Measurements from ENCODE around the gene FAM177B. TPM values are rescaled to one million over a fixed set of nuclear protein-coding genes. Genes with fewer than 3 reads are reported as not detected.
A peak's percentile ranks its signal among the peaks of the same experiment; 100 is the strongest.

The FAM177B gene
- total RNA-seq: not detected

- Histone ChIP-seq H3K9me3 (no peaks in the 10 kb centered on the region), H3K4me3 (no peak within 1 kb of the TSS), H3K4me1 (no peaks in the 10 kb centered on the region), H3K27ac (no peak within 1 kb of the TSS), H3K27me3 (no peaks in the 10 kb centered on the region), H3K36me3 (peaks cover 27 to 36% of the 10 kb centered on the region in 2 donors)
- TF ChIP-seq, protein P1, sequence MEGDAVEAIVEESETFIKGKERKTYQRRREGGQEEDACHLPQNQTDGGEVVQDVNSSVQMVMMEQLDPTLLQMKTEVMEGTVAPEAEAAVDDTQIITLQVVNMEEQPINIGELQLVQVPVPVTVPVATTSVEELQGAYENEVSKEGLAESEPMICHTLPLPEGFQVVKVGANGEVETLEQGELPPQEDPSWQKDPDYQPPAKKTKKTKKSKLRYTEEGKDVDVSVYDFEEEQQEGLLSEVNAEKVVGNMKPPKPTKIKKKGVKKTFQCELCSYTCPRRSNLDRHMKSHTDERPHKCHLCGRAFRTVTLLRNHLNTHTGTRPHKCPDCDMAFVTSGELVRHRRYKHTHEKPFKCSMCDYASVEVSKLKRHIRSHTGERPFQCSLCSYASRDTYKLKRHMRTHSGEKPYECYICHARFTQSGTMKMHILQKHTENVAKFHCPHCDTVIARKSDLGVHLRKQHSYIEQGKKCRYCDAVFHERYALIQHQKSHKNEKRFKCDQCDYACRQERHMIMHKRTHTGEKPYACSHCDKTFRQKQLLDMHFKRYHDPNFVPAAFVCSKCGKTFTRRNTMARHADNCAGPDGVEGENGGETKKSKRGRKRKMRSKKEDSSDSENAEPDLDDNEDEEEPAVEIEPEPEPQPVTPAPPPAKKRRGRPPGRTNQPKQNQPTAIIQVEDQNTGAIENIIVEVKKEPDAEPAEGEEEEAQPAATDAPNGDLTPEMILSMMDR (IDR thresholded peaks at IDR 0.05): no peak
- intact Hi-C loops (cut with DNase I): loop anchor here (2.0 to 10.0 kb wide), 2 partner anchors 56 to 948 kb away; no protein-coding TSS in a partner anchor
- DNase-seq (ENCODE audit: low spot score in 2 of 2): no peak
Observed at GRCh38 chr1:222736972-222737371, at the start of gene FAM177B. FAM177B (plus strand) TSS chr1:222737202; CDS start chr1:222746546, 9,344 bp downstream.

DNA sequence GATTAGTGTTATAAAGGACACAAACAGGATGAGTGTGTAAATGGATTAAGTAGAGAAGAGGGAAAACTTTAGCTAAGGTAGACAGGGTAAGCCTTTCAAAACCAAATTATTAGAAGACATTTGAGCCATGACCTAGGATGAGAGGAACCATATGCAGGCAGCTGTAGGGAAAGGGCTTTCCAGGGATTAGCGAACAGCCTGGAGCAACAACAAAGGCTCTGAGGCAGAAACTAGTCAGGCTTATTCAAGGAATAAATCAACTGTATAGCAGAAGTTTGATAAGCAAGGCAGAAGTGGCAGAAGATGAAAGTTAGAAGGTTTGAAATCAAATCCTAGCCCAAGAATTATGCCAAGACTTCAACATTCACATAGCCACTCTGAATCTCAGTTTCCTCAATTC is 46.0 kb upstream of the FAM177B start:
- no peak overlapping the region for H3K27ac ChIP-seq

GRCh38 chr1:222694927-222695326 is 42.1 kb upstream of the FAM177B start:
- Histone ChIP-seq H3K4me1 (no peaks in the 10 kb centered on the region), H3K27ac (no peak overlapping the region)

More for the DNA sequence above, 46.0 kb upstream of the FAM177B start:
- Histone ChIP-seq H3K4me3 (no peak overlapping the region), H3K4me1 (no peaks in the 10 kb centered on the region), H3K27me3 (no peaks in the 10 kb centered on the region), H3K9me3 (no peaks in the 10 kb centered on the region), H3K36me3 (peaks cover 19 to 34% of the 10 kb centered on the region in 2 donors)
- TF ChIP-seq, protein P1 (IDR thresholded peaks at IDR 0.05): no peak
- intact Hi-C loops (cut with DNase I): no loop called here
- no peak for DNase-seq (ENCODE audit: low spot score in 2 of 2)

GRCh38 chr1:222696741-222697140 is 40.3 kb upstream of the FAM177B start:
- no peak overlapping the region for H3K27ac ChIP-seq
- no peaks in the 10 kb centered on the region for H3K9me3 ChIP-seq
- DNase-seq (ENCODE audit: low spot score in 2 of 2): no peak
- no peaks in the 10 kb centered on the region for H3K4me1 ChIP-seq
- H3K27me3 ChIP-seq: no peaks in the 10 kb centered on the region
- TF ChIP-seq, protein P1 (IDR thresholded peaks at IDR 0.05): no peak
- peaks cover 13 to 31% of the 10 kb centered on the region in 2 donors for H3K36me3 ChIP-seq
- intact Hi-C loops (cut with DNase I): no loop called here
- no peak overlapping the region for H3K4me3 ChIP-seq

More at GRCh38 chr1:222694927-222695326, 42.1 kb upstream of the FAM177B start:
- no peaks in the 10 kb centered on the region for H3K27me3 ChIP-seq
- TF ChIP-seq, protein P1 (IDR thresholded peaks at IDR 0.05): no peak
- intact Hi-C loops (cut with DNase I): no loop called here
- H3K36me3 ChIP-seq: peaks cover 5 to 18% of the 10 kb centered on the region in 2 donors
- H3K9me3 ChIP-seq: no peaks in the 10 kb centered on the region
- H3K4me3 ChIP-seq: no peak overlapping the region
- no peak for DNase-seq (ENCODE audit: low spot score in 2 of 2)

GRCh38 chr1:222697203-222697602 is 39.8 kb upstream of the FAM177B start:
- DNase-seq (ENCODE audit: low spot score in 2 of 2): no peak
- no peak overlapping the region for H3K27ac ChIP-seq
- H3K4me1 ChIP-seq: no peaks in the 10 kb centered on the region
- H3K27me3 ChIP-seq: no peaks in the 10 kb centered on the region
- H3K4me3 ChIP-seq: no peak overlapping the region
- TF ChIP-seq, protein P1 (IDR thresholded peaks at IDR 0.05): no peak
- no peaks in the 10 kb centered on the region for H3K9me3 ChIP-seq
- intact Hi-C loops (cut with DNase I): no loop called here
- H3K36me3 ChIP-seq: peaks cover 17 to 31% of the 10 kb centered on the region in 2 donors

DNA sequence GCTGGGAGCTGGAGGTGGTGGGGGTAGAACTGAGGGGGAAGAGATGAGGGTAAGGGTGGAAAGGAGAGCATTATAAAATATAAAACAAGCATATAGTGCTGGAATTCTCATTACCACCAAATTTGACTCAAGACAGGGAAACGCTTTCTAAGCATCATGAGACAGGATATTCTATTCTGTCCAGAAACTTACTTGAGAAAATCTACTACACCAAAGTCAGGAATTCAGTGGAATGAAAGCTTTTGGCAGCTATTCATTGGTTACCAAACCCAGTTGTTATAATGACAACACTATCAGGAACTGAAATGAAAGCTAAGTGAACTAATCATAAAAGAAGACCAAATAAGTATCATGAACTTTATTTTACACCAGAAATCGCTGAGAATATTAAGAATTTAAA is 39.2 kb upstream of the FAM177B start:
- TF ChIP-seq, protein P1 (IDR thresholded peaks at IDR 0.05): no peak
- Histone ChIP-seq H3K4me1 (no peaks in the 10 kb centered on the region), H3K27me3 (no peaks in the 10 kb centered on the region), H3K9me3 (no peaks in the 10 kb centered on the region), H3K27ac (peak overlapping the region in 1 of 2 donors; percentile 28), H3K4me3 (no peak overlapping the region), H3K36me3 (peaks cover 23 to 32% of the 10 kb centered on the region in 2 donors)
- DNase-seq (ENCODE audit: low spot score in 2 of 2): no peak
- intact Hi-C loops (cut with DNase I): no loop called here

All from ascending aorta (tissue), 2 donors.